DOHH2 (cell line): ENCODE measurements around the gene ADORA1.

Experiments
- EZH2phosphoT487 ChIP-seq: fragments of 200-600 bp; sonication (generic); IDR thresholded peaks from 2 replicates; pipeline ENCODE4 v1.6.1; 2017; ENCODE audit warnings: borderline replicate concordance, mild to moderate bottlenecking, antibody characterized with exemption, low read length, moderate library complexity, mixed read lengths
- TF ChIP-seq, protein P1 (sequence below): fragments of 200-600 bp; sonication (generic); IDR thresholded peaks from one replicate; pipeline ENCODE4 v1.5.1; 2014; ENCODE audit warnings: antibody characterized with exemption, mild to moderate bottlenecking, low read depth, low read length; ENCODE audit not compliant: poor library complexity, severe bottlenecking

- TF ChIP-seq, protein P1, sequence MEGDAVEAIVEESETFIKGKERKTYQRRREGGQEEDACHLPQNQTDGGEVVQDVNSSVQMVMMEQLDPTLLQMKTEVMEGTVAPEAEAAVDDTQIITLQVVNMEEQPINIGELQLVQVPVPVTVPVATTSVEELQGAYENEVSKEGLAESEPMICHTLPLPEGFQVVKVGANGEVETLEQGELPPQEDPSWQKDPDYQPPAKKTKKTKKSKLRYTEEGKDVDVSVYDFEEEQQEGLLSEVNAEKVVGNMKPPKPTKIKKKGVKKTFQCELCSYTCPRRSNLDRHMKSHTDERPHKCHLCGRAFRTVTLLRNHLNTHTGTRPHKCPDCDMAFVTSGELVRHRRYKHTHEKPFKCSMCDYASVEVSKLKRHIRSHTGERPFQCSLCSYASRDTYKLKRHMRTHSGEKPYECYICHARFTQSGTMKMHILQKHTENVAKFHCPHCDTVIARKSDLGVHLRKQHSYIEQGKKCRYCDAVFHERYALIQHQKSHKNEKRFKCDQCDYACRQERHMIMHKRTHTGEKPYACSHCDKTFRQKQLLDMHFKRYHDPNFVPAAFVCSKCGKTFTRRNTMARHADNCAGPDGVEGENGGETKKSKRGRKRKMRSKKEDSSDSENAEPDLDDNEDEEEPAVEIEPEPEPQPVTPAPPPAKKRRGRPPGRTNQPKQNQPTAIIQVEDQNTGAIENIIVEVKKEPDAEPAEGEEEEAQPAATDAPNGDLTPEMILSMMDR: no peak
- no peak for TF ChIP-seq EZH2phosphoT487
Observed at GRCh38 chr1:203101813-203102634, 25.5 kb upstream of the ADORA1 start.
